Endothelial cell of umbilical vein (primary cell): ENCODE measurements around the gene SPATA32. TPM values are rescaled to one million over a fixed set of nuclear protein-coding genes. Genes with fewer than 3 reads are reported as not detected.
A peak's percentile ranks its signal among the peaks of the same experiment; 100 is the strongest.

Experiments used
- BruUV-seq: library from RNA; stranded (reverse); fragments of 400-500 nt; replicated peaks from 2 replicates; lab custom pipeline; 2021; lab: Mats Ljungman, UMichigan
- CTCF ChIA-PET: fragments of 300-600, 350-600 bp; sonication (Branson Sonifier 250); formaldehyde crosslinking; loops from one replicate; lab custom pipeline; 2021; ENCODE audit warnings: antibody characterized with exemption, inconsistent platforms; lab: Charles Lee
- POLR2A ChIA-PET: fragments of 300-600, 350-600 bp; sonication (Branson Sonifier 250); formaldehyde crosslinking; loops from one replicate; lab custom pipeline; 2021; ENCODE audit warnings: antibody characterized with exemption, inconsistent platforms; lab: Charles Lee
- DNase-seq: peaks from one replicate; pipeline ENCODE4 v3.0.0-alpha.2; 2011; ENCODE audit warnings: low read depth, low spot score
- FAIRE-seq: peaks from 2 replicates; lab custom pipeline; 2011; peaks lifted over from hg19 to GRCh38; lab: Jason Lieb, UNC
- H2AFZ ChIP-seq: 2 replicates; pipeline ENCODE4 v1.6.0; 2012; ENCODE audit warnings: low read depth, low read length, control low read depth, inconsistent platforms
- H3K27ac ChIP-seq: 2 replicates; pipeline ENCODE4 v1.5.1; 2011; ENCODE audit warnings: low read depth, mild to moderate bottlenecking, control low read depth, low read length, moderate library complexity; ENCODE audit not compliant: insufficient read depth
- H3K27me3 ChIP-seq, 2 experiments: 2 replicates each; pipeline versions ENCODE4 v1.6.0 to v1.6.1; 2011; ENCODE audit warnings: low read length in 2 of 2, mixed read lengths in 1 of 2; ENCODE audit not compliant: control insufficient read depth in 2 of 2, insufficient read depth in 2 of 2
- H3K36me3 ChIP-seq, 2 experiments: 2 replicates in 1 of 2; 3 replicates in 1 of 2; pipeline ENCODE4 v1.5.1; 2011; ENCODE audit warnings: low read length in 2 of 2, mild to moderate bottlenecking in 1 of 2, moderate library complexity in 1 of 2; ENCODE audit not compliant: control insufficient read depth in 2 of 2, insufficient read depth in 2 of 2; ENCODE audit errors: extremely low read depth in 1 of 2
- H3K4me1 ChIP-seq: 3 replicates; pipeline ENCODE4 v1.5.1; 2011; ENCODE audit warnings: mild to moderate bottlenecking, low read length; ENCODE audit not compliant: control insufficient read depth, insufficient read depth; ENCODE audit errors: extremely low read depth
- H3K4me2 ChIP-seq: 2 replicates; pipeline ENCODE4 v1.6.1; 2011; ENCODE audit warnings: low read length, control low read depth, mixed read lengths; ENCODE audit not compliant: insufficient read depth
- H3K4me3 ChIP-seq, 3 experiments: fragments of 200-600 bp in 1 of 3; sonication (generic), shearing (Covaris generic) in 1 of 3; replicated peaks in 1 of 3; 2 replicates each; pipeline ENCODE4 v1.5.1; 2011 to 2016; ENCODE audit warnings: control low read depth in 3 of 3, low read length in 3 of 3, mild to moderate bottlenecking in 2 of 3, inconsistent platforms in 1 of 3, low read depth in 1 of 3, moderate library complexity in 1 of 3; ENCODE audit not compliant: insufficient read depth in 1 of 3
- H3K79me2 ChIP-seq: 2 replicates; pipeline ENCODE4 v1.6.0; 2012; ENCODE audit warnings: low read length, inconsistent platforms; ENCODE audit not compliant: control insufficient read depth, insufficient read depth
- H3K9ac ChIP-seq: replicated peaks from 2 replicates; pipeline ENCODE3; 2011; ENCODE audit warnings: low read length, control low read depth; ENCODE audit not compliant: insufficient read depth; ENCODE audit errors: extremely low read depth
- H3K9me1 ChIP-seq: replicated peaks from 3 replicates; pipeline ENCODE4 v1.6.0; 2011; ENCODE audit warnings: mild to moderate bottlenecking, low read length; ENCODE audit not compliant: control insufficient read depth, insufficient read depth; ENCODE audit errors: extremely low read depth
- H3K9me3 ChIP-seq: replicated peaks from 2 replicates; pipeline ENCODE4 v1.5.1; 2012; ENCODE audit warnings: low read length, inconsistent platforms; ENCODE audit not compliant: control insufficient read depth, insufficient read depth
- H4K20me1 ChIP-seq: replicated peaks from 2 replicates; pipeline ENCODE3; 2011; ENCODE audit warnings: mild to moderate bottlenecking, low read length; ENCODE audit not compliant: control insufficient read depth, insufficient read depth; ENCODE audit errors: extremely low read depth
- CTCF ChIP-seq, 2 donors: IDR thresholded peaks; 1 replicate in 1 of 2; 2 replicates in 1 of 2; pipeline ENCODE4 v1.5.1; 2011; ENCODE audit warnings: low read length in 2 of 2, mild to moderate bottlenecking in 2 of 2, moderate library complexity in 2 of 2, control low read depth in 1 of 2, inconsistent platforms in 1 of 2, low read depth in 1 of 2; ENCODE audit not compliant: insufficient read depth in 1 of 2; ENCODE audit errors: extremely low read depth in 1 of 2
- GATA2 ChIP-seq: IDR thresholded peaks from 2 replicates; pipeline ENCODE4 v1.7.0; 2011; ENCODE audit warnings: low read depth, mild to moderate bottlenecking, moderate library complexity, mixed read lengths, low read length; ENCODE audit not compliant: insufficient read length, insufficient read depth
- POLR2AphosphoS5 ChIP-seq: IDR thresholded peaks from 2 replicates; pipeline ENCODE4 v1.6.1; 2012; ENCODE audit warnings: low read depth, mild to moderate bottlenecking, control low read depth, low read length, moderate library complexity; ENCODE audit not compliant: insufficient read depth
- dilution Hi-C: fragments of 300-500 bp; cut with MboI; formaldehyde crosslinking; loops from one replicate; pipeline ENCODE4 v1.15.0; 2019; ENCODE audit warnings: low sequenced_read_pairs; ENCODE audit not compliant: extremely low pct_ligation_motif_present
- intact Hi-C: fragments of 100-400 bp; cut with micrococcal nuclease; formaldehyde crosslinking; loops from one replicate; pipeline ENCODE4 v1.10.0; 2022
- polyA plus RNA-seq, 4 experiments: library from polyadenylated mRNA; depleted of rRNA in 3 of 4; stranded (reverse) in 3 of 4; unstranded in 1 of 4; fragments of >200 nt; gene quantifications; 2 replicates each; pipeline versions ENCODE4 v1.2.1 to v1.2.3, GENCODE V29; 2011 to 2012; ENCODE audit warnings: missing spikeins in 1 of 4
- total RNA-seq: library from RNA; stranded (reverse); gene quantifications from 2 replicates; pipeline ENCODE4 v1.2.3, GENCODE V29; 2021

SPATA32 gene
- total and polyA plus RNA-seq, 2 donors (not counting 3 experiments of a cell fraction or from before 2014, with no cell fraction given) = not detected

GRCh38 chr17:45235416-45236281 is 26.2 kb downstream of the SPATA32 start:
- H3K9me3 ChIP-seq = no peaks in the 10 kb centered on the region
- no peak overlapping the region for H2AFZ ChIP-seq
- H3K9ac ChIP-seq = no peak overlapping the region
- dilution Hi-C loops = no loop called here
- TF ChIP-seq CTCF (IDR thresholded peaks at IDR 0.05; ENCODE audit: extremely low read depth in 1 of 2, insufficient read depth in 1 of 2, low read depth in 1 of 2, low read length in 2 of 2) = peak; percentile 82 to 87
- TF ChIP-seq POLR2AphosphoS5 = no peak
- TF ChIP-seq GATA2 = no peak
- peaks cover 4 to 5% of the 10 kb centered on the region in 2 experiments for H3K27me3 ChIP-seq
- H3K36me3 ChIP-seq = no peaks in the 10 kb centered on the region
- no peaks in the 10 kb centered on the region for H3K9me1 ChIP-seq
- H3K4me1 ChIP-seq = no peaks in the 10 kb centered on the region
- no peaks in the 10 kb centered on the region for H3K79me2 ChIP-seq
- ChIA-PET CTCF (interaction anchor here (0.9 to 3.5 kb wide), 22 partner anchors 10 to 596 kb away, joined by 3 to 73 read pairs (median 5); partner anchors contain the start of genes ACBD4 and MAP3K14), POLR2A (no interaction called here)
- H3K27ac ChIP-seq = no peak overlapping the region
- H4K20me1 ChIP-seq = no peaks in the 10 kb centered on the region
- no peak overlapping the region for H3K4me3 ChIP-seq
- DNase-seq (peak; percentile 77), FAIRE-seq (peak; percentile 88)
- H3K4me2 ChIP-seq = no peak overlapping the region
- intact Hi-C loops = loop anchor here (1.0 kb wide), 3 partner anchors 16 to 150 kb away; partner anchors contain the start of gene ACBD4
- BruUV-seq = no TSS peak
